ENCODE data around the gene GOLPH3L.
"Not testable (repeated sequence)": the region's sequence is repeated elsewhere in the genome, so short reads cannot be mapped to it uniquely, and the experiment has no call there.

GOLPH3L gene

GRCh38 chr1:150660584-150660983 is 36.4 kb downstream of the GOLPH3L start:
- DNase-seq (ENCODE audit: low read depth in 4 of 4, low spot score in 1 of 4) = no peak

DNA sequence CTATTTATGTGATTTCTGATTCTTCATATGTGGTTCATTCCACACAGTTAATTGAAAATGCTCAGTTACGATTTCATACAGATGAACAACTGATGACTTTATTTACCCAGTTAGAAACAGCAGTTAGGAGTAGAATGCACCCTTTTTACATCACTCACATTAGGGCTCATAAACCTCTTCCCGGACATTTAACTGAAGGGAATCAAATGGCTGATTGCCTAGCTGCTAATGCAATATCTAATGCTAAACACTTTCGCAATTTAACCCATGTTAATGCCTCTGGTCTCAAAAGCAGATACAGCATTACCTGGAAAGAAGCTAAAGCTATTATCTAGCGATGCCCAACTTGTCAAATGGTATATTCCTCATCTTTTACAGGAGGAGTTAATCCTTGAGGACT is 39.9 kb downstream of the GOLPH3L start:
- DNase-seq (ENCODE audit: low read depth in 4 of 4, low spot score in 1 of 4) = not testable (repeated sequence)

DNA sequence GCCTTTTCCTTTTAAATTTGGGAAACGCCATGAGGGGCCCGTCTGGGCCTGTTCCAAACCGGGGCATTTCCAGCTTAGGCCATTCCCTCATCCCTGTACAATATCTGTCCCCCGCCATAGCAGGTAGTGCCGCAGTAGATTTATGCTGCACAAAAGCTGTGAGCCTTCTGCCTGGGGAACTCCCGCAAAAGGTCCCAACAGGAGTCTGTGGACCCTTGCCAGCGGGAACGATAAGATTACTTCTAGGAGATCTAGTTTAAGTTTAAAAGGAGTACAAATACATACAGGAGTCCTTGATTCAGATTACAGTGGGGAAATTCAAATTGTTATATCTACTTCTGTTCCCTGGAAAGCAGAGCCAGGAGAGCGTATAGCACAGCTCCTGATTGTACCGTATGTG is 42.3 kb downstream of the GOLPH3L start:
- not testable (repeated sequence) for DNase-seq (ENCODE audit: low read depth in 4 of 4, low spot score in 1 of 4)

- no peak for DNase-seq (ENCODE audit: low read depth in 4 of 4, low spot score in 1 of 4)
Observed at GRCh38 chr1:150650193-150650592, 46.8 kb downstream of the GOLPH3L start.

DNA sequence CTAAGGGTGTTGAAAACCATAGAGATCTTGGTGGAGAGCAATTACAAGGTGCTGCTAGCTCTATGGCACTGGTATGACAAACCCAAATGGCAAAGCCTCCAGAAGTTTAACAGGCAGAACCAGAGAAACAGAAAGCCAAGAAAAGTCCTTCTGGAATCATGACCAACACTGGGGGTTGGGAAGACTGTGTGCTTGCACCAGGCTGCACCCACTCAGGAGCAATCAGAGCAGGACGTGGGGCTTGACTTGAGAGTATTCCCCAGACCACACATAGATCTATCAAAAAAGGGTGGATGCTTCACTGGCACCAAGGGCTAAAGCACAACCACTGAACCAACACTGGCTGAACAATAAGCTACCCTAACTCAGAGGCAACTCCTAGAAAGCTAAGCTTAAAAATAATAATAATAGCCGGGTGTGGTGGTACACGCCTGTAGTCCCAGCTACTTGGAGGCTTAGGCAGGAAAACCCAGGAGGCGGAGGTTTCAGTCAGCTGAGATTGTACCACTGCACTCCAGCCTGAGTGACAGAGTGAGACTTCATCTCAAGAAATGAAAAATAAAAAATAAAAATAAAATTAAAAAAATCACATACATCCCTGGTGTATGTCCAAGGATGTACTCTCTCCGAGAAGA is 47.4 kb downstream of the GOLPH3L start:
- no peak for DNase-seq (ENCODE audit: low read depth in 4 of 4, low spot score in 1 of 4)

DNA sequence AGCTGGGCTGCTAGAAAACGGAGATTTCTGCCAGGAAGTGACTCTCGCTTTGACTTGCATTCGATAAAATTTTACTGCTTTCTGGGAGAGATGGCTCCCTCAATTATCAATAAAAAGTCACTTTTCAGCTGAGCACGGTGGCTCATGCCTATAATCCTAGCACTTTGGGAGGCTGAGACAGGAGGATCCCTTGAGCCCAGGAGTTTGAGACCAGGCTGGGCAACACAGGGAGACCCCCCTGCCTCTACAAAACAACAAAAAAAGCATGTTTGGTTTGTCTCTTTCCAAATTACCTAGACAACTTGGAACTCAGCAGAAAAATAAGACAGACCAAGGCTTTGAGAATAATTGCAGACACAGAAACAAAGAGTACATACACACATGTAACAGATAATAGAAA is 54.7 kb downstream of the GOLPH3L start:
- DNase-seq (ENCODE audit: low read depth in 4 of 4, low spot score in 1 of 4) = no peak

- DNase-seq (ENCODE audit: low read depth in 4 of 4, low spot score in 1 of 4) = not testable (repeated sequence)
Observed at GRCh38 chr1:150641126-150641815, 55.7 kb downstream of the GOLPH3L start.

DNA sequence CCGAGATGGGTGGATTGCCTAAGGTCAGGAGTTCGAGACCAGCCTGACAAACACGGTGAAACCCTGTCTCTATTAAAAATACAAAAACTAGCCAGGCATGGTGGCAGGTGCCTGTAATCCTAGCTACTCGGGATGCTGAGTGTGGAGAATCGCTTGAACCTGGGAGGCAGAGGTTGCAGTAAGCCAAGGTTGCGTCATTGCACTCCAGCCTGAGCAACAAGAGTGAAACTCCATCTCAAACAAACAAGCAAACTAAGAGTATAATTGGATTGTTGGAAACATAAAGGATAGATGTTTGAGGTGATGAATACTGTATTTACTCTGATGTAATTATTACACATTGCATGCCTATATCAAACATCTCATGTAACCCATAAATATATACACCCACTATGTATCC is 58.5 kb downstream of the GOLPH3L start:
- DNase-seq (ENCODE audit: low read depth in 4 of 4, low spot score in 1 of 4) = not testable (repeated sequence)

GRCh38 chr1:150634839-150635622 is 61.9 kb downstream of the GOLPH3L start:
- not testable (repeated sequence) for DNase-seq (ENCODE audit: low read depth in 4 of 4, low spot score in 1 of 4)

- peak; percentile 81 to 93 (median 86) for DNase-seq (ENCODE audit: low read depth in 4 of 4, low spot score in 1 of 4)
Observed at GRCh38 chr1:150629115-150629928, 67.6 kb downstream of the GOLPH3L start, which contains the start of gene ENSA. ENSA (minus strand) TSS chr1:150629612; CDS start chr1:150629470, 142 bp downstream.

DNA sequence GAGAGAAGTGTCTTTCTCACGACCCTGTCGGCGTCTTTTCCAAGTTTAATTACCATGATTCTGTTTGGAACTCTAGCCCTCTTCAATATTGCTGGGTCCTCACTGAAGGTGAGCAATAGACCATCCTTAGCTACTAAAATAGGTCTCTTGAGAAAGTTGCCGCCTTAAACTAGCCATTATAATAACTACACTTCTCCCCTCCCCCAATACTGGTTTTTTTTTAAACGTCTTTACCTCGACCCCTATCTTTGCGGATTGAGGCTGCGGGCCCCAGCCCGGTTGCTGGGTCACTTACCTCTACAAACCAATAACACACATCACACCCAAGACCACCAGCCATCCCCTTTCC is 68.2 kb downstream of the GOLPH3L start:
- no peak for DNase-seq (ENCODE audit: low read depth in 4 of 4, low spot score in 1 of 4)

DNA sequence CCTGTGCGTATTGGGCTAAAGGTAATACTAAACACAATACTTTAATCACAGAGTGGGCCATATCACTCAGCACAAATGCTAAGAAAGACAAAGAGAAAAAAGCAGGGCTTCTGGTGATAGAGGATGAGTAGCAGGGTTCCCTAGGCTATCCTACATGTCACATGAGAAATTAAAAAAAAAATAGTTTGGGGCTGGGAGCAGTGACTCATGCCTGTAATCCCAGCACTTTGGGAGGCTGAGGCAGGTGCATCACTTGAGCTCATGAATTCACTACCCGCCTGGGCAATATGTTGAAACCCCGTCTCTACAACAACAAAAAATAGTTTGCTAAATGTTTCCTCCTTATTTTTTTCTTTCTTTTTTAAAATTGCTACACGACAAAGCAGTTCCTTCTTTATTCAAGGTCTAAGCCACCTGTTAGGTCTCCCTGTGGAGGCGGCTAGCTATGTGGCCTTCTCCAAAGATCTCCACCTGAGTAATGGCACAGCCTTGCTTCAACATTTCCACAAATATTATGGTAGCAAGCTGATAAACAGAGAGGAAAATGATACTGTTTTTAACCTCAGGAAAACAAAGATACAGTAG is 69.0 kb downstream of the GOLPH3L start:
- DNase-seq (ENCODE audit: low read depth in 4 of 4, low spot score in 1 of 4) = no peak

DNA sequence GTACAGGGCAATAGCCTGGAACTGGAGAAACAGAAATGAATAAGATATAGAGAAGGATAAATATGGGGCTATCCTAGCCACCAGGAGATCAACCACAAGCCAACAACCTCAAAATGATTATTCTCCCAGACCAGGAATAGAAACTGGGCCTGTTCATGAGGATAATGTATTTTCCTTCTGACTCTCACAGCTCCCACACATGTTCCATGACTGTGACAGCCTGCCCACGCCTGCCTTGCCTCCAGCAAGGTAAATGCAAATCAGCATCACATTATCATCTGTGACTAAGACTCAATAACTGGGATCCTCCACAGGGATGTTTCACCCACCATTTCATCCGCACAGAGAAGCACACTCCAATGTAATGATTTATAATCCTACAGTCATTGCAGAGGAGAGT is 70.8 kb downstream of the GOLPH3L start:
- DNase-seq (ENCODE audit: low read depth in 4 of 4, low spot score in 1 of 4) = no peak

GRCh38 chr1:150624546-150624945 is 72.4 kb downstream of the GOLPH3L start:
- DNase-seq (ENCODE audit: low read depth in 4 of 4, low spot score in 1 of 4) = not testable (repeated sequence)

DNA sequence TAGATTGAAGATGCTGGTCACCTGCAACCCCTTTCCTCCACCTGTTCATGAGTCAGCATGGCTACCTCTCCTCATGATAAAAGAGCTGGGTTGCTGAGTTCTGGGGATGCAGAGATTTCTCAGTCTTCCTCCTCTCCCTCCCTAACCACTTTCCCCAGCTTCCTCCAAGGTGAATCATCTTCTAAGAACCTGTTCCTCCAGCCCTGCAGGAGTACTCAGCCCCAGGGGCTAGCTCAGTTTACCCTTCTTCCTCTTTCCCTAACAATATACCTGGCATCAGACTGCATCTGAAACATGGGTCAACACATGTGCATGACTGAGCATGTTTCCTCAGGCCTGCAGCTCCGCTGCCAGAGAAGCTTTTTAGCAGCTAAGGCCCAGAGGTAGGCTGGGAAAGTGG is 72.8 kb downstream of the GOLPH3L start:
- DNase-seq (ENCODE audit: low read depth in 4 of 4, low spot score in 1 of 4) = not testable (repeated sequence)

DNA sequence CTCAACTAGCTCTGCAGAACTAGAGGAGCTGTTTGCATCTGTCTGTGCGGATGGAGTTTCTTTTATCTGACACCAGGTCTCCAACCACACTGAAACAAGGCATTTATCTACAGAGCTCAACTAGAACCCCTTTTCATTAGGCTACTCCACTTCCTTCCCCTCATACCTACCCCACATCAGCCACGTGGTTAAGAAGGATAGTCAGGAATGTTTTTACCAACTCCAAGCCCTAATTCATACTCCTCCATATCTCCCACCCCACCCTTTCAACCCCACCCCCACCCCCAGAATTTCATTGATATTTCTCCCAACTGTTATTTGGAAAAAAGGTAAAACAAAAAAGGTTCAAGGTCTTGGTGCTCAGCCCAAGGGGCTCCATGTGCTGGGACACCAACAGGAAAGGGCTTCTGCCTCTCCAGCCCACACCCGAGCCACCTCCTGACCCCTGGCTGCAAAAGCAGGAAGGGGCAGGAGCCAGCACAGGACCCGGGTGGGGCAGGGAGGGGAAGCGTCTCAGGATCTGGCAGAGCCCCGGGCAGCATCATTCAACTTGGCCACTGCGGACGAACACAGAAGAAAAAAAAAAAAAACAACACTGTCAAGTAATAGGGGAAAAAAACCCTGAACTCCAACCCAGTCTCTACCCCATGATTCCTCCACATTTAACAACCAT is 74.5 kb downstream of the GOLPH3L start:
- no peak for DNase-seq (ENCODE audit: low read depth in 4 of 4, low spot score in 1 of 4)

- peak in 1 of 4 experiments; percentile 25 for DNase-seq (ENCODE audit: low read depth in 4 of 4, low spot score in 1 of 4)
Observed at GRCh38 chr1:150621497-150622302, 75.3 kb downstream of the GOLPH3L start.

GRCh38 chr1:150620919-150621318 is 76.0 kb downstream of the GOLPH3L start:
- DNase-seq (ENCODE audit: low read depth in 4 of 4, low spot score in 1 of 4) = no peak
